Panc1 (cell line): ENCODE results near the gene AAK1. TPM values are rescaled to one million over a fixed set of nuclear protein-coding genes. Genes with fewer than 3 reads are reported as not detected.

ENCODE experiments used
- ATAC-seq: fragments of 200-7000 bp; cut with Tn5 transposase; 2 replicates; pipeline ENCODE4 v1.9.1; 2020; ENCODE audit warnings: mild to moderate bottlenecking, moderate library complexity
- BruUV-seq: library from RNA; stranded (reverse); fragments of 400-500 nt; replicated peaks from 2 replicates; lab custom pipeline; 2021; lab: Mats Ljungman, UMichigan
- CTCF ChIA-PET: fragments of 300-600 bp; sonication (Branson Sonifier 250); formaldehyde crosslinking; loops from one replicate; lab custom pipeline; 2022; ENCODE audit warnings: antibody characterized with exemption; lab: Charles Lee
- POLR2A ChIA-PET: fragments of 300-600 bp; sonication (Branson Sonifier 250); formaldehyde crosslinking; loops from one replicate; lab custom pipeline; 2022; ENCODE audit warnings: antibody characterized with exemption; lab: Charles Lee
- DNase-seq: peaks from one replicate; pipeline ENCODE4 v3.0.0-alpha.2; 2010; ENCODE audit warnings: low read depth, low spot score
- H3K27ac ChIP-seq: 2 replicates; pipeline ENCODE4 v1.5.1; 2011; ENCODE audit warnings: mild to moderate bottlenecking, low read length, inconsistent platforms
- H3K27me3 ChIP-seq: fragments of 200-500 bp; sonication (Bioruptor generic); 2 replicates; pipeline ENCODE4 v1.6.0; 2014; ENCODE audit warnings: low read length, inconsistent platforms; ENCODE audit not compliant: control insufficient read depth, insufficient read depth
- H3K36me3 ChIP-seq: fragments of 200-500 bp; sonication (Bioruptor generic); 2 replicates; pipeline ENCODE4 v1.5.1; 2014; ENCODE audit warnings: inconsistent platforms, mild to moderate bottlenecking, low read length, moderate library complexity; ENCODE audit not compliant: control insufficient read depth, insufficient read depth
- H3K4me1 ChIP-seq: 2 replicates; pipeline ENCODE4 v1.5.1; 2011; ENCODE audit warnings: inconsistent platforms, mild to moderate bottlenecking, low read length, moderate library complexity; ENCODE audit not compliant: control insufficient read depth, insufficient read depth
- H3K4me3 ChIP-seq, 2 experiments: 2 replicates each; pipeline ENCODE4 v1.5.1; 2011 to 2012; ENCODE audit warnings: low read depth in 2 of 2, low read length in 2 of 2, mild to moderate bottlenecking in 2 of 2, inconsistent platforms in 1 of 2, moderate library complexity in 1 of 2
- H3K9me3 ChIP-seq: fragments of 200-500 bp; sonication (Bioruptor generic); 2 replicates; pipeline ENCODE4 v1.5.1; 2014; ENCODE audit warnings: low read depth, mild to moderate bottlenecking, inconsistent platforms, low read length, moderate library complexity; ENCODE audit not compliant: control insufficient read depth, insufficient read depth
- POLR2AphosphoS5 ChIP-seq: IDR thresholded peaks from 2 replicates; pipeline ENCODE4 v1.6.1; 2012; ENCODE audit warnings: mild to moderate bottlenecking, low read depth, low read length, moderate library complexity
- SIN3A ChIP-seq: IDR thresholded peaks from 2 replicates; pipeline ENCODE4 v1.6.1; 2012; ENCODE audit warnings: low read depth, mild to moderate bottlenecking, low read length, moderate library complexity, borderline replicate concordance; ENCODE audit not compliant: insufficient read depth
- TCF7L2 ChIP-seq: IDR thresholded peaks from 2 replicates; pipeline ENCODE4 v1.6.1; 2011; ENCODE audit warnings: mild to moderate bottlenecking, low read depth, low read length, inconsistent platforms
- in situ Hi-C: cut with HindIII; loops from 2 replicates; pipeline ENCODE4 v1.10.0; 2016; ENCODE audit warnings: low sequenced_read_pairs, low pct_unique_long_range_greater_than_20kb
- intact Hi-C: fragments of 100-400 bp; cut with micrococcal nuclease; formaldehyde crosslinking; loops from one replicate; pipeline ENCODE4 v1.10.0; 2022; ENCODE audit not compliant: unreplicated experiment
- total RNA-seq: library from RNA; stranded (reverse); gene quantifications from one replicate; pipeline ENCODE4 v1.2.1, GENCODE V29; 2021; ENCODE audit not compliant: unreplicated experiment
- TF ChIP-seq, protein P1 (sequence below): fragments of 450-650 bp; IDR thresholded peaks from 2 replicates; pipeline ENCODE4 v1.5.1; 2017; ENCODE audit warnings: mild to moderate bottlenecking
- TF ChIP-seq, protein P2 (sequence below), 2 experiments: IDR thresholded peaks; 2 replicates each; pipeline ENCODE4 v1.6.1; 2011 to 2012; ENCODE audit warnings: low read depth in 2 of 2, control low read depth in 1 of 2, low read length in 1 of 2, mild to moderate bottlenecking in 1 of 2, moderate library complexity in 1 of 2; ENCODE audit not compliant: insufficient read depth in 1 of 2

AAK1 gene
- total RNA-seq, 1 experiment from 2014 or later, result 123 TPM

DNA sequence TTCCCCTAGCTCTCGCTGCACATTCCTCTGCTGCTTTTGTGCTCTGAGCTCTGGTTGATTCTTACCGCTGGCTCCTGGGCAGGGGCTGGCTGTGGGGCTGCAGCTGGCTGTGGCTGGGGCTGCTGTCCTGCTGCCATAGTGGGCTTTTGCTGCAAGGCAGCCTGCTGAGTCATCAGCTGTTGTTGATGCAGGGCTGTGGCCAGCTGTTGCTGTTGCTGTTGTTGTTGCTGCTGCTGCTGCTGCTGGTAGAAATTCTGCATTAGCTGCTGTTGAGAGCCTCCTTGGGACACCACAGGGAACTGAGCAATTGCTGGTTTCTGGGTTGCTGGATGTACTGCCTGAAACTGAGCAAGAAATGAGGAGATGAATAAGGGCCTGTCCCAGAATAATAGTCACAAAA is 129.1 kb downstream of the AAK1 start:
- DNase-seq (no peak), ATAC-seq (no peak)
- H3K4me1 ChIP-seq, result no peaks in the 10 kb centered on the region
- no peak overlapping the region for H3K27ac ChIP-seq
- no peaks in the 10 kb centered on the region for H3K27me3 ChIP-seq
- no peak for TF ChIP-seq TCF7L2
- no peak for TF ChIP-seq SIN3A
- TF ChIP-seq, protein P1, sequence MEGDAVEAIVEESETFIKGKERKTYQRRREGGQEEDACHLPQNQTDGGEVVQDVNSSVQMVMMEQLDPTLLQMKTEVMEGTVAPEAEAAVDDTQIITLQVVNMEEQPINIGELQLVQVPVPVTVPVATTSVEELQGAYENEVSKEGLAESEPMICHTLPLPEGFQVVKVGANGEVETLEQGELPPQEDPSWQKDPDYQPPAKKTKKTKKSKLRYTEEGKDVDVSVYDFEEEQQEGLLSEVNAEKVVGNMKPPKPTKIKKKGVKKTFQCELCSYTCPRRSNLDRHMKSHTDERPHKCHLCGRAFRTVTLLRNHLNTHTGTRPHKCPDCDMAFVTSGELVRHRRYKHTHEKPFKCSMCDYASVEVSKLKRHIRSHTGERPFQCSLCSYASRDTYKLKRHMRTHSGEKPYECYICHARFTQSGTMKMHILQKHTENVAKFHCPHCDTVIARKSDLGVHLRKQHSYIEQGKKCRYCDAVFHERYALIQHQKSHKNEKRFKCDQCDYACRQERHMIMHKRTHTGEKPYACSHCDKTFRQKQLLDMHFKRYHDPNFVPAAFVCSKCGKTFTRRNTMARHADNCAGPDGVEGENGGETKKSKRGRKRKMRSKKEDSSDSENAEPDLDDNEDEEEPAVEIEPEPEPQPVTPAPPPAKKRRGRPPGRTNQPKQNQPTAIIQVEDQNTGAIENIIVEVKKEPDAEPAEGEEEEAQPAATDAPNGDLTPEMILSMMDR, result no peak
- no peak for TF ChIP-seq POLR2AphosphoS5
- TF ChIP-seq, protein P2, sequence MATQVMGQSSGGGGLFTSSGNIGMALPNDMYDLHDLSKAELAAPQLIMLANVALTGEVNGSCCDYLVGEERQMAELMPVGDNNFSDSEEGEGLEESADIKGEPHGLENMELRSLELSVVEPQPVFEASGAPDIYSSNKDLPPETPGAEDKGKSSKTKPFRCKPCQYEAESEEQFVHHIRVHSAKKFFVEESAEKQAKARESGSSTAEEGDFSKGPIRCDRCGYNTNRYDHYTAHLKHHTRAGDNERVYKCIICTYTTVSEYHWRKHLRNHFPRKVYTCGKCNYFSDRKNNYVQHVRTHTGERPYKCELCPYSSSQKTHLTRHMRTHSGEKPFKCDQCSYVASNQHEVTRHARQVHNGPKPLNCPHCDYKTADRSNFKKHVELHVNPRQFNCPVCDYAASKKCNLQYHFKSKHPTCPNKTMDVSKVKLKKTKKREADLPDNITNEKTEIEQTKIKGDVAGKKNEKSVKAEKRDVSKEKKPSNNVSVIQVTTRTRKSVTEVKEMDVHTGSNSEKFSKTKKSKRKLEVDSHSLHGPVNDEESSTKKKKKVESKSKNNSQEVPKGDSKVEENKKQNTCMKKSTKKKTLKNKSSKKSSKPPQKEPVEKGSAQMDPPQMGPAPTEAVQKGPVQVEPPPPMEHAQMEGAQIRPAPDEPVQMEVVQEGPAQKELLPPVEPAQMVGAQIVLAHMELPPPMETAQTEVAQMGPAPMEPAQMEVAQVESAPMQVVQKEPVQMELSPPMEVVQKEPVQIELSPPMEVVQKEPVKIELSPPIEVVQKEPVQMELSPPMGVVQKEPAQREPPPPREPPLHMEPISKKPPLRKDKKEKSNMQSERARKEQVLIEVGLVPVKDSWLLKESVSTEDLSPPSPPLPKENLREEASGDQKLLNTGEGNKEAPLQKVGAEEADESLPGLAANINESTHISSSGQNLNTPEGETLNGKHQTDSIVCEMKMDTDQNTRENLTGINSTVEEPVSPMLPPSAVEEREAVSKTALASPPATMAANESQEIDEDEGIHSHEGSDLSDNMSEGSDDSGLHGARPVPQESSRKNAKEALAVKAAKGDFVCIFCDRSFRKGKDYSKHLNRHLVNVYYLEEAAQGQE (IDR thresholded peaks at IDR 0.05; ENCODE audit: insufficient read depth in 1 of 2, low read depth in 2 of 2, low read length in 1 of 2), result no peak
- H3K4me3 ChIP-seq, result no peak overlapping the region
- BruUV-seq, result no TSS peak
- H3K36me3 ChIP-seq, result peaks cover 34% of the 10 kb centered on the region
- in situ Hi-C loops, result no loop called here
- CTCF ChIA-PET, result no interaction called here
- no peaks in the 10 kb centered on the region for H3K9me3 ChIP-seq
- intact Hi-C loops, result no loop called here
- POLR2A ChIA-PET, result no interaction called here

DNA sequence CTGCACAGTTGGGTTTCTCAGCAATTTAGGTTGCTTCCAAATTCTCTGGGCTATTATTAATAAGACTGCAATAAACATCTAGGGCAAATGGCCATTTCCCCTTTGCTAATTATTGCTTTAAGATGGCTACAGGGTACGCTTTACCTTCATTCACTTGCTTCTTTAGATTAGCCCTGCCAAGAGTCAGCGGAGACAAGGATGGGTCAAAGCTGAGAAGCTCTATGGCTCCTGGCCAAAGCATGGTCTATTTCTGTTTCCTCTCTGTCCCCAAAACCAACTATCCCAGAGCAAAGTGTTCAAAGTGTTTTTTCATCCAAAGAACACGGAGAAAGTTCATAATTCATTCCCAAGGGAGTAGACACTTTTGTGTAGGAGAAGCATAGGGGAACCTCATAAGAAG is 131.1 kb downstream of the AAK1 start:
- BruUV-seq, result no TSS peak
- H3K4me3 ChIP-seq, result no peak overlapping the region
- ChIA-PET POLR2A (no interaction called here), CTCF (no interaction called here)
- no peak overlapping the region for H3K27ac ChIP-seq
- no peaks in the 10 kb centered on the region for H3K4me1 ChIP-seq
- TF ChIP-seq POLR2AphosphoS5 (no peak), SIN3A (no peak), TCF7L2 (no peak)
- TF ChIP-seq, protein P1, result no peak
- TF ChIP-seq, protein P2 (IDR thresholded peaks at IDR 0.05; ENCODE audit: insufficient read depth in 1 of 2, low read depth in 2 of 2, low read length in 1 of 2), result no peak
- no peaks in the 10 kb centered on the region for H3K27me3 ChIP-seq
- DNase-seq (no peak), ATAC-seq (no peak)
- intact Hi-C loops (no loop called here), in situ Hi-C loops (no loop called here)
- H3K36me3 ChIP-seq, result peaks cover 31% of the 10 kb centered on the region
- H3K9me3 ChIP-seq, result no peaks in the 10 kb centered on the region
